Adrenal gland (tissue), 12 donors: ENCODE measurements around the gene RBM39. TPM values are rescaled to one million over a fixed set of nuclear protein-coding genes. Genes with fewer than 3 reads are reported as not detected.

Experiments
- DNase-seq, 7 donors: peaks; one replicate each; pipeline ENCODE4 v3.0.0-alpha.2; 2019 to 2020
- H3K27ac ChIP-seq, 5 donors: fragments of 200-600 bp; sonication (generic) in 4 of 5; 1 replicate in 3 of 5; 2 replicates in 2 of 5; pipeline versions ENCODE4 v1.5.1 to v1.8.0; 2016 to 2020; ENCODE audit warnings: mild to moderate bottlenecking in 1 of 5
- H3K27me3 ChIP-seq: fragments of 200-600 bp; 2 replicates; pipeline ENCODE4 v1.8.0; 2021
- H3K36me3 ChIP-seq, 2 donors: fragments of 200-600 bp; replicated peaks in 1 of 2; 1 replicate in 1 of 2; 2 replicates in 1 of 2; pipeline versions ENCODE4 v1.5.1 to v1.8.0; 2018 to 2022
- H3K4me1 ChIP-seq, 2 donors: fragments of 200-600 bp; replicated peaks in 1 of 2; 1 replicate in 1 of 2; 2 replicates in 1 of 2; pipeline versions ENCODE4 v1.5.1 to v1.8.0; 2018 to 2021
- H3K4me3 ChIP-seq, 4 donors: fragments of 200-600 bp; sonication (generic) in 3 of 4; one replicate each; pipeline ENCODE4 v1.5.1; 2016 to 2018
- H3K9me3 ChIP-seq, 3 donors: fragments of 200-600 bp; sonication (generic) in 1 of 3; replicated peaks in 1 of 3; 1 replicate in 2 of 3; 2 replicates in 1 of 3; pipeline versions ENCODE4 v1.5.1 to v1.8.0; 2016 to 2021
- POLR2A ChIP-seq, 2 donors: fragments of 450-650 bp; IDR thresholded peaks; one replicate each; pipeline ENCODE4 v1.6.1; 2017; ENCODE audit warnings: antibody characterized with exemption in 2 of 2, mild to moderate bottlenecking in 2 of 2, moderate library complexity in 1 of 2
- WGBS, 4 donors: extraction: QIAGEN DNeasy Blood & Tissue Kit in 2 of 4; methylation state at CpG; one replicate each; pipeline versions ENCODE4 v1.1.5 to v1.1.7; 2013 to 2017; 5-methylcytosine and 5-hydroxymethylcytosine counted together
- intact Hi-C, 2 donors: fragments of 100-400 bp; cut with DNase I; formaldehyde crosslinking; loops; one replicate each; pipeline versions ENCODE4 v1.14.1 to v1.15.0; 2022 to 2023
- polyA plus RNA-seq, 3 donors: library from polyadenylated mRNA; stranded (reverse); fragments of 200-250 nt in 2 of 3; fragments of 350-450 nt in 1 of 3; fragmentation: Illumina TruSeq in 1 of 3; extraction: RNeasy Lipid Tissue Mini Kit (QIAGEN cat#74804) in 1 of 3; gene quantifications; one replicate each; pipeline ENCODE4 v1.2.3, GENCODE V29; 2013 to 2014
- total RNA-seq, 9 donors: library from RNA; depleted of rRNA in 4 of 9; stranded (reverse); fragments of >200 nt in 4 of 9; fragments of 120-200 nt in 1 of 9; fragmentation: NEBNext Ultra II Directional in 1 of 9; extraction: Animal tissue kit (Norgen Biotek cat#: 25700) in 1 of 9; gene quantifications; one replicate each; pipeline versions ENCODE4 v1.1.0 to v1.2.4, GENCODE V29; 2013 to 2023
- TF ChIP-seq, protein P1 (sequence below), 6 experiments: fragments of 450-650 bp in 4 of 6; fragments of 200-600 bp in 2 of 6; sonication (generic) in 1 of 6; IDR thresholded peaks; 1 replicate in 5 of 6; 2 replicates in 1 of 6; pipeline versions ENCODE4 v1.5.1 to v1.8.0; 2016 to 2021; ENCODE audit warnings: antibody characterized with exemption in 6 of 6, mild to moderate bottlenecking in 2 of 6, moderate library complexity in 1 of 6
- donor health status: healthy with polysubstance abuse.
- donor health status: Bipolar disorder and iron deficiency.
- donor health status: DM: yes; HTN: yes; CAD: no.
- donor health status: DM: no; HTN: no; CAD: no.
- donor health status: DM: no; HTN: no; CAD: no.
- donor health status: DM: yes; HTN: yes; CAD: no.

RBM39 gene
- total and polyA plus RNA-seq, 12 donors, result 111 to 714 (median 267) TPM

DNA sequence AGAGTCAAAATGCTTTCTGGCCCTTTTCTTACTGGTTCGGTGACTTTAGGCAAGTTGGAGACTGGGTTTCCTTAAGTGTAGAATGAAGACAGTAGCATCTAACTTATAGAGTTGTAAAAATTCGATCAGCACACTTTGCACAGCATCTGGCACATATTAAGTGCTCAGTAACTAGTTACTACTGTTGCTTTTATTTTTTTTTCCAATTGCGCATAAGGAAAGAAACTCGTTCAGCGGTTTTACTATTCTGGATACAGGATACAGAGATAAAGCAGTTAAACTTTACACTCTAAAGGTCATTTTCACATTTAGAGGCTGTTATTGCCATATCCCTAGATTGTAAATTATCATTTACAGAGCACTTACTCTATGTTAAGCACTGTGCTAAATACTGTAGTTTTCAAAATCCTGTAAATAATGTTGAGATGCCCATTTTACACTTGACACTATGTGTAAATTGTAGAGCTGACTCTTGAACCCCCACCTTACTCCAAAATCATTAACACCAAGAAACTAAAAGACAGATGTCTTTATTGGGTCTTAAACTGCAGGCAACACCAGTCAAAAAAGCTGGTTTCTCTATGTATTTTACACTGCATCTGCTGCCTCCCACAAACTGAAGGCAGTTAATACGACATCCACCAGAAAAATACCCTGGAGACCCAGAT is 42.0 kb downstream of the RBM39 start:
- no peak for DNase-seq
- WGBS, 4 donors, result 14 to 22% (median 18%) methylated on average over 6 of the region's 6 CpGs
- Histone ChIP-seq H3K27me3 (no peaks in the 10 kb centered on the region), H3K4me1 (peaks cover 10 to 50% of the 10 kb centered on the region in 2 donors), H3K9me3 (no peaks in the 10 kb centered on the region), H3K4me3 (peak overlapping the region in 3 of 4 donors; percentile 83 to 90 (median 87)), H3K36me3 (peaks cover 0 to 46% of the 10 kb centered on the region in 2 donors), H3K27ac (peak overlapping the region in 4 of 5 donors; percentile 83 to 93 (median 92))
- TF ChIP-seq, protein P1, sequence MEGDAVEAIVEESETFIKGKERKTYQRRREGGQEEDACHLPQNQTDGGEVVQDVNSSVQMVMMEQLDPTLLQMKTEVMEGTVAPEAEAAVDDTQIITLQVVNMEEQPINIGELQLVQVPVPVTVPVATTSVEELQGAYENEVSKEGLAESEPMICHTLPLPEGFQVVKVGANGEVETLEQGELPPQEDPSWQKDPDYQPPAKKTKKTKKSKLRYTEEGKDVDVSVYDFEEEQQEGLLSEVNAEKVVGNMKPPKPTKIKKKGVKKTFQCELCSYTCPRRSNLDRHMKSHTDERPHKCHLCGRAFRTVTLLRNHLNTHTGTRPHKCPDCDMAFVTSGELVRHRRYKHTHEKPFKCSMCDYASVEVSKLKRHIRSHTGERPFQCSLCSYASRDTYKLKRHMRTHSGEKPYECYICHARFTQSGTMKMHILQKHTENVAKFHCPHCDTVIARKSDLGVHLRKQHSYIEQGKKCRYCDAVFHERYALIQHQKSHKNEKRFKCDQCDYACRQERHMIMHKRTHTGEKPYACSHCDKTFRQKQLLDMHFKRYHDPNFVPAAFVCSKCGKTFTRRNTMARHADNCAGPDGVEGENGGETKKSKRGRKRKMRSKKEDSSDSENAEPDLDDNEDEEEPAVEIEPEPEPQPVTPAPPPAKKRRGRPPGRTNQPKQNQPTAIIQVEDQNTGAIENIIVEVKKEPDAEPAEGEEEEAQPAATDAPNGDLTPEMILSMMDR (IDR thresholded peaks at IDR 0.05), result no peak
- no peak for TF ChIP-seq POLR2A (IDR thresholded peaks at IDR 0.05)
- intact Hi-C loops, result loop anchor here in 1 of 2 donors (10.0 kb wide), 1 partner anchor 235 kb away; no protein-coding TSS in a partner anchor

DNA sequence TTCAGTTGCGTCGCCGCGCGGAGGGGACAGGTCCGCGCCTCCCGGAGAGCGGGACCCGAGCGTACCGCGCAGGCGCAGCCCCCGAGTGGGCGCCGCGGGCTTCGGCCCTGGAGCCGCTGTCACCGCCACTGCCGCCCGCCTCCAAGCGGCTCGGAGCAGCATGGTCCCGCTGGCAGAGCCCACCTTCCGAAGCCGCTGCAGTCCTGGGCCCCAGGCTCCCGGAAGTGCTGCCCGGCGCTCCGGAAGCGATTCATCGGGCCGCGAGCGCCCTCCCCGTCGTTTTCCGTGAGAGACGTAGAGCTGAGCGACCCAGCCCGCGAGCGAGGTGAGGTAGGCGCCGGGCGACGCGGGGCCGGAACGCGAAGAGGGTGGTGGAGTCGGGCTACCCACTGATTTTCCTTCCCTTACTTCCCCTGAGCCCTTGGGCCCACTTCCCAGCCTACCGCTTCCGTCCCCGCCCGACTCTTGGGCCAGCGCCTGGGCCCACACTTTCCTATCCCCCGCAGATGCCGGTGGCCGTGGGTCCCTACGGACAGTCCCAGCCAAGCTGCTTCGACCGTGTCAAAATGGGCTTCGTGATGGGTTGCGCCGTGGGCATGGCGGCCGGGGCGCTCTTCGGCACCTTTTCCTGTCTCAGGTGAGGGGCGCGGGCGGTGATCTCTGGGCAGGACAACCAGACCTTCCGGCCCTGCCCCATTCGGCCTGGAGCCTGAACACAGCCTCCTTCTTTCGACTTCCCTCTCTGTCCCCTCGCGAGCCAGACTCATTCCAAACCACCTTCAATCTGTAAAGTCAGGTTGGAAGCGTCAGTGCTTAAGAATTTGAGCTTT is 42.7 kb downstream of the RBM39 start, which contains the start of the genes NFS1 and ROMO1:
Gene NFS1 (minus strand): TSS at position 226 of the 830 bp plus-strand sequence. CDS start 64 bp downstream, at position 162.
Gene ROMO1 (plus strand): TSS at position 279 of the 830 bp plus-strand sequence. CDS start 228 bp downstream, at position 507.
- TF ChIP-seq, protein P1 (IDR thresholded peaks at IDR 0.05), result peak in 3 of 6 experiments; percentile 18 to 36 (median 29)
- peak; percentile 57 to 62 for TF ChIP-seq POLR2A (IDR thresholded peaks at IDR 0.05)
- no peaks in the 10 kb centered on the region for H3K27me3 ChIP-seq
- H3K4me1 ChIP-seq, result peaks cover 10 to 47% of the 10 kb centered on the region in 2 donors
- intact Hi-C loops, result loop anchor here in 1 of 2 donors (10.0 kb wide), 1 partner anchor 235 kb away; no protein-coding TSS in a partner anchor
- peak; percentile 81 to 90 (median 85) for DNase-seq
- H3K9me3 ChIP-seq, result no peaks in the 10 kb centered on the region
- H3K4me3 ChIP-seq, result peak within 1 kb of the TSS; percentile 83 to 90 (median 86)
- WGBS, 4 donors, result 0 to 1% (median 0%) methylated on average over 6 to 81 of the region's 81 CpGs
- H3K36me3 ChIP-seq, result peaks cover 0 to 46% of the 10 kb centered on the region in 2 donors
- H3K27ac ChIP-seq, result peak within 1 kb of the TSS; percentile 63 to 93 (median 92)

DNA sequence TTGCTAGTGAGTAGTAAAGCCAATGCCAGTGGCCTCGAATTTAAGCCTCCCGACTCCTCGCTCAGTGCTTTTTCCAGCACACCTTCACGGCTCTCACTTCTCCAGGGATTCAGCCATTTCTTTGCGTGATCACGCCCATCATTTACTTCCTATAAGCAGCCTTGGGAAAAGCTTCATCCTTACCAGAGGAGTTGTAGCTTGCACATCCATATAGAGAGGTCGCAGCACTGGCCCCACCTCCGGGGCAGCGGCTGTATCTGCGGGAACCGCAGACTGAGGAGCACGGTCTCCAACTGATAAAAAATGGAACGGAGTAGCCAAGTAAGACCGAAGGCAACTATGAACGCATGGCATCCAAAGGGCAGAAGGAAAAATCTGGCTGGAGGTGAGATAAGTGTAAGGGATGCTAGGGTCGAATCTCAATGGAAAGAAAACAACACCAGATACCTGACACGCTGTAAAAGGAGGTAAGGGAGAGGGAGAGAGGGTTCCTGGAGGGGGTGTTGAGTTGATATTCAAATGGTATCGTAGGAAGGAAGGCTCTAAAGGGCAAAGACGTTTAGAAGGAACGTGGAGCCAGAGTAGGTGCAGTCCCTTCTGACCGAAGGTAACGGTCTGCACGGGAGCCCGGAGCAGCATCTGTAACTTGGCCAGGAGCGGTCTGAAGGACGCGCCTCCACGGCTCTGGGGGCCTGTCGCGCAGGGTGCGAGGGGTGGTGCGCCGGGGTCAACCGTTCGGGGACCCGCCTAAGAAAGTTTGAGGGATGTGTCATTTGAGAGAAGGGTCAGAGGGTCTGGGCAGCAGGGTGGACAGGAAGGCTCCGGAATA is 43.5 kb downstream of the RBM39 start:
- Histone ChIP-seq H3K4me1 (peaks cover 10 to 47% of the 10 kb centered on the region in 2 donors), H3K27me3 (no peaks in the 10 kb centered on the region), H3K9me3 (no peaks in the 10 kb centered on the region), H3K4me3 (peak overlapping the region; percentile 83 to 90 (median 86)), H3K27ac (peak overlapping the region in 4 of 5 donors; percentile 83 to 93 (median 92)), H3K36me3 (peaks cover 0 to 46% of the 10 kb centered on the region in 2 donors)
- TF ChIP-seq, protein P1 (IDR thresholded peaks at IDR 0.05), result no peak
- no peak for TF ChIP-seq POLR2A (IDR thresholded peaks at IDR 0.05)
- 4 to 8% (median 4%) methylated on average over 32 to 37 of the region's 37 CpGs for WGBS, 4 donors
- peak in 5 of 7 donors; percentile 19 to 51 (median 27) for DNase-seq
- intact Hi-C loops, result loop anchor here in 1 of 2 donors (10.0 kb wide), 1 partner anchor 234 kb away; no protein-coding TSS in a partner anchor
